GM12865 (cell line): ENCODE data around the gene TMEM147.

Source experiments
- DNase-seq: peaks from one replicate; pipeline ENCODE4 v3.0.0; 2010; ENCODE audit warnings: low read depth
- H3K4me3 ChIP-seq: 2 replicates; pipeline ENCODE4 v1.5.1; 2011; ENCODE audit warnings: mild to moderate bottlenecking, low read depth, low read length, control low read depth
- TF ChIP-seq, protein P1 (sequence below): IDR thresholded peaks from 2 replicates; pipeline ENCODE4 v1.5.1; 2011; ENCODE audit warnings: low read length, control low read depth, low read depth, inconsistent platforms; ENCODE audit not compliant: insufficient read depth; ENCODE audit errors: missing control alignments

TMEM147 gene

DNA sequence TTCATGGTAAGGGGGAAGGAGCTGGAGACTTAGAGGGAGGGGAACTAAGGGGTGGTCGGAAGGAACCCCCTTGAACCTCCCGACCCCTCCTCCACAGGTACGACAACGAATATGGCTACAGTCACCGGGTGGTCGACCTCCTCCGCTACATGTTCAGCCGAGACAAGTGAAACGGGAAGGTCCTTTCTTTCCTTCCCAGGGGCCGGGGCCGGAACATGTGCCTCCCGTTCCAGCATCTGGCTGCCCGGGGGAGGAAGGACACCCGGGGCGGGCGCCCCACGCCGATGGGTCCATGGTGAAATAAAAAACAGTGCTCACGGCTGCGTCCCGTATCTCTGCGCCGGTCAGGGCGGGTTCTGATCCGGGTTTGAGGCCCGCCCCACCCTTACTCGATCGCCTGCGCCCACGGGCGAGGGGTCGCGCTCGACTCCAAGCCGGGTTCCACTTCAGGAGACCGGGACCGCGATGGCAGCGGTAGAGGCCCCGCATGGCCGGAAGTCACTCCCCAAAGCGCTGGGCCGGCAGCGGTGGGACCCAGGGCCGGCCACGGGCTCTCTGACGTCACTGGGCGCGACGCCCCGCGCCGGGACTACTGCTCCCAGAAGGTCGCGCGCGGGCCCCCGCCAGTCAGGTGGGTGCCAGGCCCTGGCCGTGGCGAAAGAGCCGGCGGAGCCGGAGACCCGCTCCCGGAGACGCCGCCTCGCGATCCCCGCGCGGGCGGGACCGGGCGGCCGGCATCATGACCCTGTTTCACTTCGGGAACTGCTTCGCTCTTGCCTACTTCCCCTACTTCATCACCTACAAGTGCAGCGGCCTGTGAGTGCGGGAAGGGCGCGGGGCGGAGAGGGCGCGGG, at the start of gene TMEM147:
TSS of gene TMEM147 (plus strand) at position 626 of the 854 bp plus-strand sequence. CDS start at position 740, 114 bp downstream.
- TF ChIP-seq, protein P1, sequence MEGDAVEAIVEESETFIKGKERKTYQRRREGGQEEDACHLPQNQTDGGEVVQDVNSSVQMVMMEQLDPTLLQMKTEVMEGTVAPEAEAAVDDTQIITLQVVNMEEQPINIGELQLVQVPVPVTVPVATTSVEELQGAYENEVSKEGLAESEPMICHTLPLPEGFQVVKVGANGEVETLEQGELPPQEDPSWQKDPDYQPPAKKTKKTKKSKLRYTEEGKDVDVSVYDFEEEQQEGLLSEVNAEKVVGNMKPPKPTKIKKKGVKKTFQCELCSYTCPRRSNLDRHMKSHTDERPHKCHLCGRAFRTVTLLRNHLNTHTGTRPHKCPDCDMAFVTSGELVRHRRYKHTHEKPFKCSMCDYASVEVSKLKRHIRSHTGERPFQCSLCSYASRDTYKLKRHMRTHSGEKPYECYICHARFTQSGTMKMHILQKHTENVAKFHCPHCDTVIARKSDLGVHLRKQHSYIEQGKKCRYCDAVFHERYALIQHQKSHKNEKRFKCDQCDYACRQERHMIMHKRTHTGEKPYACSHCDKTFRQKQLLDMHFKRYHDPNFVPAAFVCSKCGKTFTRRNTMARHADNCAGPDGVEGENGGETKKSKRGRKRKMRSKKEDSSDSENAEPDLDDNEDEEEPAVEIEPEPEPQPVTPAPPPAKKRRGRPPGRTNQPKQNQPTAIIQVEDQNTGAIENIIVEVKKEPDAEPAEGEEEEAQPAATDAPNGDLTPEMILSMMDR = no peak
- peak; percentile 92 for DNase-seq
- peak within 1 kb of the TSS; percentile 85 for H3K4me3 ChIP-seq

- TF ChIP-seq, protein P1 = no peak
- no peak for DNase-seq
- H3K4me3 ChIP-seq = no peak overlapping the region
Observed at GRCh38 chr19:35497406-35497805, 48.0 kb upstream of the TMEM147 start.

DNA sequence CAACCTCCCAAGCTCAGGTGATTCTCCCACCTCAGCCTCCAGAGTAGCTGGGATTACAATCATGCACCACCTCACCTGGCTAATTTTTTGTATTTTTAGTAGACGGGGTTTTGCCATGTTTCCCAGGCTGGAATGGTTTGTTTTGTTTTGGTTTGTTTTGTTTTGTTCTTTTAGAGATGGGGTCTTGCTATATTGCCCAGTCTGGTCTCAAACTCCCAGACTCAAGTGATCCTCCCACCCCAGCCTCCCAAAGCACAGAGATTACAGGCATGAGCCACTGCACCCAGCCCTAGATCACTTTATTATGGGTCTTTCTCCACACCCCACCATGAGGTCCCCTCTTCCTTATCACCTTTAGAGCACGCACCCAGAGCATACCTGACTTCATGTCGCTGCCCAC, 47.2 kb upstream of the TMEM147 start:
- H3K4me3 ChIP-seq = no peak overlapping the region
- TF ChIP-seq, protein P1 = no peak
- no peak for DNase-seq

DNA sequence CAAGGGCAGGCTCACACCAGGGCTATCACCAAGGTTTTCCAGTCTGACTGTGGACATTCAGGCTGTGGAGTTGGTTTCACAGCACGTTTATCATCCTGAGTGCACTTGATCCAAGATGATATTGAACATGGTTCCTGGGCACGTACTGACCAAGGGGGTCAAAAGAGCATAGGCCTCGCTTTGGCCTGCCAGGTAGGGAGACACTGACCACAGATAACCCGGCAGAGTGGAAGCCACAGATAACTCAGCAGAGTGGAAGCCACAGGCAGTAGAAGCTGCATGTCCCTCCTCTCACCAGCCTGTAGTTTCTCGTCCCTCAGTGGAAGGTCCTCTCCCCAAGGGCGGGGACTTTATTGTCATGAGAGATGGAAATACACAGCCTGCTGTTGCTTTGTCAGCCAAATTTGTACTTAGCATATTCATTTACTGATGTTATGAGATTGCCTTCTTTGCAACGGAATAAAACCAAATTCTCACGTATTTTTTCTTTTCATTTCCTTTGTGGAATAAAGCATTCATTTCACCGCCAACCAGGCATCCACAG, 46.4 kb upstream of the TMEM147 start:
- H3K4me3 ChIP-seq = no peak overlapping the region
- TF ChIP-seq, protein P1 = no peak

GRCh38 chr19:35500611-35501010, 44.8 kb upstream of the TMEM147 start:
- DNase-seq = no peak
- TF ChIP-seq, protein P1 = no peak
- no peak overlapping the region for H3K4me3 ChIP-seq

More for the DNA sequence above, 46.4 kb upstream of the TMEM147 start:
- no peak for DNase-seq

GRCh38 chr19:35501684-35502083, 43.7 kb upstream of the TMEM147 start:
- DNase-seq = no peak
- H3K4me3 ChIP-seq = no peak overlapping the region
- TF ChIP-seq, protein P1 = no peak

DNA sequence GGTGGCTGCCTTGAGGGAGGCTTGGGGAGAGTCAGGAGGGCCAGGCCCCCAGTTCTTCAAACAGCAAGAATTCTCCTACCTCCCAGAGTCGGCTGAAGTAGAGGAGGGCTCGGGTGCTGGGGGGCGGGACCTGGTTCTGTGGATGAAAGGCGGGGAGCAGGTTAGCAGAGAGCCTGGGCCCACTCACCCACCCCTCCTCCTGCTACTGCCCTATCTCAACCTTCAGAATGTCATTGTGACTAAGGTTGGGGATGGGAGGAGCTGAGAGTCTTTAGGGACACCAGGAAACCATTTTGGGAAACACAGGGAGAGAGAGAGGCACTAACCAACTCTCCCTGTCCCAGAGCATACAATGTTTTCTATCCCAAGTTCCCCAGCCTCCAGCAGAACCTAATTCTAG, 42.7 kb upstream of the TMEM147 start:
- TF ChIP-seq, protein P1 = no peak
- no peak overlapping the region for H3K4me3 ChIP-seq
- DNase-seq = no peak
